Activated CD8-positive, alpha-beta memory T cell treated with anti-CD3 and anti-CD28 coated beads for 1 hour (primary cell): ENCODE results near the gene HELLS.
"Not testable (repeated sequence)": the region's sequence is repeated elsewhere in the genome, so short reads cannot be mapped to it uniquely, and the experiment has no call there.

ENCODE experiments used
- DNase-seq, 2 donors: peaks; one replicate each; pipeline ENCODE4 v3.0.0-alpha.2; 2020; ENCODE audit warnings: low read depth in 1 of 2; ENCODE audit errors: extremely low read depth in 1 of 2

Gene HELLS

DNA sequence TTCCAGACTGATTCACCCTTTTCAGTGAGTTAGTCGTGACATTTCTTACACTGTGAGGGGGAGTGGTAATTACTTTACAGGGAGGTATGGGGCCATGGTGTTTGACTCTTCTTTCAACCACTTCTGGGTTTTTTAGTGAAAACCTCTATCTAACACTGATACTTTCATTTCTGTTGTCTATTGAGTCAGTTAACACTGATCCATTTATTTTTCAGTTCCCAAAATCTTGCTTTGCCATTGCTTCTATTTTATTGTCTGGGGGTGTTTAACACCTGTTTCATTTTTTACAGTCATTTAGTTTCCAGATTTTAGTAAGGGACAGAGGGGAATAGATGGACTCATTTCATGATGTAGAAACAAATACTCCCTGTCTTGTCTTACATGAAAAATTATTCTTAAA lies 61.5 kb downstream of the HELLS start:
- DNase-seq: no peak

DNA sequence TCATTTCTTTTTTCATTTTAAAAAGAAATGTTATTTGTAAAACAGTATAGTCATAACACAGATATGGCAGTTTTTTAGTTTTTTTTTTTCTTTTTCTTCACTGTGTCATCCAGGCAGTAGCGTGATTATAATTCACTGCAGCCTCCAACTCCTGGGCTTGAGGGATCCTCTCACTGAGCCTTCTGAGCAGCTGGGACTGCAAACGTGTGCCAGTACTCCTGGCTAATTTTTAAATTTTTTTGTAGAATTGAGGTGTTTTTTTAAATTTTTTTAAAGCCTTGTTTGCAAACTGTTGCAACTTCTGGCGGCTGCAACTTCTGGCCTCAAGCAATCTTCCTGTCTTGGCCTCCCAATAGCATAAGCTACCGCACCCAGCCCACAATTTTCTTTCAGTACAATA lies 63.0 kb downstream of the HELLS start:
- DNase-seq: no peak

DNA sequence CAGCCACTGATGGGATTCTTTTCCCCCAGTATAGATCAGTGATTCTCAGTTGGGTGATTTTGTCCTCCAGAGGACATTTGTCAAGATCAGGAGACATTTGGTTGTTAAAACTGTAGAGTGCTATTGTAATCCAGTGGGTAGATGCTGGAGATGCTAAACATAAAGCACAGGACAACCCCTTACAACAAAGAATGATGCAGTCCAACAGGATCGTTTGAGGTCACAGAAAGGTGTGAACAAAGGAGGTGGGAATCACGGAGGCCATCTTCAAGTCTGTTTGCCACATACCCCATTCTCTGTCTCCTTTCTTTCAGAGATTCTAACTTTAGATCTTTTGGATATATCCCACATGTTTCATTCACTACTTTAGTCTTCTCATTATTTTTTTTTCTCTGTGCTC lies 69.0 kb downstream of the HELLS start:
- DNase-seq: no peak

DNA sequence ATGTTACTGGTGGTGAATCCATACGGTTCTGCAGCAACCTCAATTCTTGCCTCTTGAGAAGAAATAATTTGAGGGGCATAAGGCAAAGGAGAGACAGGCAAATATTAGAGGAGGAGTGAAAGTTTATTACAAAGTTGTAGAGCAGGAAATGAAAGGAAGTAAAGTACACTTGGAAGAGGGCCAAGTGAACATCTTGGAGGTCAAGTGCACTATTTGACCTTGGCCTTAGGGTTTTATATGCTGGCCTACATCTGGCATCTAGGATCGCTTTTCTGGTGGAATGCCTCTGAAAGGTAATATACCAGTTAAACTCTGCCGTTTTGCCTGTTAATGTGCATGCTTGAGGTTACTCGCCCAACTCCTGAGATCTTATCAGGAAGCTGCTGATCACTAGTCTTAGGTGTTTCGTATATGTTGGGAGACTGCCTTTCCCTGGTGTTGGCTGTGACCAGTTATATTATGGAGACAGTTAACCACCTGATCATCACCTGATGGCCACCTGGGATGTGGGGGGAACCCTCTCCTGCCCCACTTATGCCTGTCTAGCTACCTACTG lies 71.9 kb downstream of the HELLS start:
- no peak for DNase-seq

DNA sequence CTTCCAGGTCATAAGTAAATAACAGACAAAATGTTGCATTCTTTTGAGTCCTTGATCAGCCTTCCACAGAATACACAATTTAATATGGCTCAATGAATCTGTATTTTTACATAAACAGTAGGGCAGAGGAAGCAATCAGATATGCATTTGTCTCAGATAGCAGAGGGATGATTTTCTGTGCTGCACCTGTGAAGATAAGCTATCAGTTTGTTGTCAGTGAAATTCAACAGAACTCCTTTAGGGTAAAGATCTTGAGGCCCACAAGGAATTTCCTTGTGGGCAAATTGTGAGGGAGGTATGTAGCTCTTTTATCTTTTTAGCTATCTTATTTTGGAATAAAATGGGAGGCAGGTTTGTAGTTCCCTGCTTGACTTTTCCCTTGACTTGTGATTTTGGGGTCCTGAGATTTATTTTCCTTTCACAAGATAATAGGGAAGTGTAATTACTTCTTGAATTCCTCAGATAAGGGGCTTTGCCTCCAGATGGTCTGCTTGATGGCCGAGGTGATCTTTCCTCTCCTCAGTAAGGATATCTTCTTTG lies 77.1 kb downstream of the HELLS start:
- no peak for DNase-seq

DNA sequence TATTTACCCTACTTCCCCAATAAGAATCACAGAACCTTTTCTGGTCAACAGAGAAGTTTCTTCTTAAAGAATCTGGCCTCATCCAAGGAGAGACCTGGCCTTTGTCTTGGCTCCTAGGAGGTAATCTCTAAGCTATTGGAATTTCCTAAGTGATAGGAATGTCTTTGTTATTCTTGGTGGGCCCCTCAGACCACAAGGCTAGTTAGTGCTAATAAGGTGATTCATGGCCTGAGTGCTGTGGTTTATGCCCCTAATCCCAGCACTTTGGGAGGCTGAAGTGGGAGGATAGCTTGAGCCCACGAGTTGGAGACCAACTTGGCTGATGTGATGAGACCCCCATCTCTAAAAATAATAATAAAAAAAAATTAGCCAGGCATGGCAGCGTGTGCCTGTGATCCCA lies 78.0 kb downstream of the HELLS start:
- DNase-seq: no peak

DNA sequence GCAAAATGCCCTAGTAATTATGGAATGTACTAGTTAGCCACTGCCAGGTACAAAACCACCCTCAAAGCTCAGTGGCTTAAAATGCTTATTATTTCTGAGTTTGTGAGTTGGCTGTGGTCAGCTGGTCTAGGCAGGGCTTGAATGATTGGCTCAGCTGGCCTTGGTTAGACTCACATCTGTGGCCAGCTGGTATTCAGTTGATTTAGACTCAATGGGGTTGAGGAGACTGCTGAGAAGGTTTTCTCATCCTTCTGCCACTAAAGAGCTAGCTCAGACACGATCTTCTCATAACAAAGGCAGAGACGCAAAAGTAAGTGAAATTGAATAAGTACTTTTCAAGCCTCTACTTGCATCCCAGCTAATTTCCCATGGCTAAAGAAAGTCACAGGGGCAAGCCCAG lies 80.9 kb downstream of the HELLS start:
- no peak for DNase-seq

DNA sequence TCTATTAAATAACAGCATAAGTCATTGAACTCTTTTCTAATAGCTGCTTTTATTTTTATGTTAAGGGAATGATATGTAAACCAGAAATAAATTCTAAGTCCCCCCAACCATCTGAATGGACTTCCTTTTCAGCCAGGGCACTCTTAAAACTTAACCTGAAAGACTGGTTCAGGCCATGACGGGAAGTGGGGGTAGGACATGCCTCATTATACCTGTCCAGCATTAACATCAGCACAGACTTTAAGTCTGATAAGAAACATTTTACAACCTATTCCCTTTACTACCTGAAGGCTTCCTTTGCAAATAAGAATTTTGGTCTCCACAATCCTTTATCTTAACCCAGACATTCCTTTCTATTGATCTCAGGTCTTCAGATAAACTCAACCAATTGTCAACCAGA lies 81.9 kb downstream of the HELLS start:
- DNase-seq: no peak

DNA sequence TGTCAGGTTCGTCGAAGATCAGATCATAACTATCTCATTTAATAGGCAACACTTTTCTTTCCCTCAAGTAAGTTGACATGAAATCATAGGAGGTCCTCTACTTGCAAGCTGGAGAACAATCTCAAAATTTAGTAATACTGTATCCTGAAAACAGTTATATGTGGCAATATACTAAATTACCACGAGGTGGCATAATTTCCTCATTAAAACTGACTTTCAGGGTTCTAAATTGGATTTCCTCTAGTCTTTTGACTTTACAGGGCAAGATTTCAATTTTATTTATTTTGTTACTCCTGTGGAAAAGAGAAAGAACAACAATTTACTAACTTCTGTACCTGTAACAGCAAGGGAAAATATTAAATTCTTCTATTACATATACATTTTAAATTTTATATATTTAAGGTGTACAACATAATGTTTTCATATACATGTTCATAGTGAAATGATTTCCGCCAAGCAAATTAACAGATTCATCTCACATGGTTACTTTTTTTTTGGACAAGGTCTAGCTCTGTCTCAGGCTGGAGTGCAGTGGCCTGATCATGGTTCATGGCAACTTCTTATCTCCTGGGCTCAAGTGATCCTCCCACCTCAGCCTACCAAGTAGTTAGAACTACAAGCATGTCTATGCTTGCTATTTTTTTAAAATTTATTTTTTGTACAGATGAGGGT lies 84.6 kb downstream of the HELLS start:
- no peak for DNase-seq

DNA sequence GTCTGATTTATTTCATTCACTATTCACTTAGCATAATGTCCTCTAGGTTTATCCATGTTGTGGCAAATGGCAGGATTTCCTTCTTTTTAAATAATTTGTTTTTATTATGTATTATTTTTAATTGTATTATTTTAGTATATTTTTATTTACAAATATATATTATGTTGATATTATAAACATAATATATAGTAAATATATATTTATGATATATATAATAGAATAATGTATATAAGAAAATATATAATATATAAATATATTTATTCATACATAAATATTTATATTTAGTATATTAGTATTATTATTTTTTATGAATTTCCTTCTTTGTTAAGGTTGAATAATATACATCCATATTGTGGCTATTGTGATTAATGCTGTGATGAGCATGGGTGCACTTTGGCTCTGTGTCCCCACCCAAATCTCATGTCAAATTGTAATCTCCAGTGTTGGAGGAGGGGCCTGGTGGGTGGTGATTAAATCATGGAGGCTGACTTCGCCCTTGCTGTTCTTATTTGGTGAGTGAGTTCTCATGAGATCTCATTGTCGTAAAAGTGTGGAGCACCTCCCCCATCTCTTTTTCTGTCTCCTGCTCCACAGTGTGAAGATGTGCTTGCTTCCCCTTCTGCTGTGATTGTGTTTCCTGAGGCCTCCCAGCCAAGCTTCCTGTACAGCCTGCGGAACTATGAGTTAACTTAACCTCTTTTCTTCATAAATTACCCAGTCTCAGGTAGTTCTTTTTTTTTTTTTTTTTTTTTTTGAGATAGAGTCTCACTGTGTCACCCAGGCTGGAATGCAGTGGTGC lies 85.7 kb downstream of the HELLS start:
- DNase-seq: no peak

DNA sequence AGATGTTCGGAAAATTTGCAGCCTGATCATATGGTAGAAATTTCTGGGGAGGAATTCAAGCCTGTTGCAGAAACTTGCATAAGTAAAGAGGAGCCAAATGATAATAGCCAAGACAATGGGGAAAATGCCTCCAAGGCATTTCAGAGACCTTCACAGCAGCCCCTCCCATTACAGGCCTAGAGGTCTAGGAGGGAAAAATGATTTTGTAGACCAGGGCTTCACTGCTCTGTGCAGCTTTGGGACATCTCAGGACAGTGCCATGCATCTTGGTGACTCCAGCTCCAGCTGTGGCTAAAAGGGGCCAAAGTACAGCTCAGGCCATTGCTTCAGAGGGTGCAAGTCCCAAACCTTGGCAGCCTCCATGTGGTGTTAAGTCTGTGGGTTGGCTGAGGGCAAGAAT lies 87.4 kb downstream of the HELLS start:
- no peak for DNase-seq

DNA sequence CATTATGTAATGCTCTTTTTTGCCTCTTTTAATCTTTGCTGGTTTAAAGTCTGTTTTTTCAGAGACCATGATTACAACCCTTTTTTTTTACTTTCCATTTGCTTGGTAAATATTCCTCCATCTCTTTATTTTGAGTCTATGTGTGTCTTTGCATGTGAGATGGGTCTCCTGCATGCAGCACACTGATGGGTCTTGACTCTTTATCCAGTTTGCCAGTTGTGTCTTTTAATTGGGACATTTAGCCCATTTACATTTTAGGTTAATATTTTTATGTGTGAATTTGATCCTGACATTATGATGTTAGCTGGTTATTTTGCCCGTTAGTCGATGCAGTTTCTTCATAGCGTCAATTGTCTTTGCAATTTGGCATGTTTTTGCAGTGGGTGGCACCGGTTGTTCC lies 92.5 kb downstream of the HELLS start:
- not testable (repeated sequence) for DNase-seq

DNA sequence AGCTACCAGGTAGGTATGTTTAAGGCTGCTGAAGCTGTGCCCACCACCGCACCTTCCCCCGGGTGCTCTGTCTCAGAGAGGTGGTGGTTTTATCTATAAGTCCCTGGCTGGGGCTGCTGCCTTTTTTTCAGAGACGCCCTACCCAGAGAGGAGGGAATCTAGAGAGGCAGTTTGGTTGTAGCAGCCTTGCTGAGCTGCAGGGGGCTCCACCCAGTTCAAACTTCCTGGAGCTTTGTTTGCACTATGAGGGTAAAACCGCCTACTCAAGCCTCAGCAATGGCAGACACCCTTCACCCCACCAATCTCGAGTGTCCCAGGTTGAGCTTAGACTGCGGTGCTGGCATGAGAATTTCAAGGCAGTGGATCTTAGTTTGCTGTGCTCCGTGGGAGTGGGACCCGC lies 94.3 kb downstream of the HELLS start:
- no peak for DNase-seq

DNA sequence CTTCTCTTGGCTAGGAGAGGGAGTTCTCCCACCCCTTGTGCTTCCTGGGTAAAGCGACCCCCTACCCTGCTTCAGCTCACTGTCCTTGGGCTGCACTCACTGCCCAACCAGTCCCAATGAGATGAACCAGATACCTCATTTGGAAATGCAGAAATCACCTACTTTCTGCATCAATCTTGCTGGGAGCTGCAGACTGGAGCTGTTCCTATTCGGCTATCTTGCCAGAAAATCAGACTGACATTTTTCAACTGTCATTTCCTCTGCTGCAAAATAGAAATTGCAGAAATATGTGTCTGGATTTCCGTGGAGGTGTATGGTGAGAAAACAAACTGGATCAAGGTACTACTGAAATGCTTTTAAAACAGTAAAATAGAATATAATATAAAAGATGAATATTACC lies 95.0 kb downstream of the HELLS start:
- DNase-seq: no peak

DNA sequence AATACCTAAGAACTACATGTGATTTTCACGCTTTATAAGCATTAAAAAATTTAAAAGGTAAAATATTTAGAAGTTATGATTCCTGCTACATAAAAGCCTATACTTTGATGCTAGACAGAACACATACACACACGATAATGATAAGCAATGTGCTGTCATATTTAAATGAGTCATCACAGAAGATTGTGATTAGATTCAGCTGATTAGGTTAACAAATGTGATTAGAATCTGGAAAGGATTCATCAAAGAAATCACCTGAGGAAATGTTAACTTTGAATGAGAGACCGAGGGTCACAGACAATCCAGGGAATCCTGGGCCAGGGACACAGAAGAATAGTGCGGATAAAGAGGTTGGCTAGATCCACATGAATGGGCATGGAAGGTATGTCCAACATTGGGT lies 95.9 kb downstream of the HELLS start:
- no peak for DNase-seq

DNA sequence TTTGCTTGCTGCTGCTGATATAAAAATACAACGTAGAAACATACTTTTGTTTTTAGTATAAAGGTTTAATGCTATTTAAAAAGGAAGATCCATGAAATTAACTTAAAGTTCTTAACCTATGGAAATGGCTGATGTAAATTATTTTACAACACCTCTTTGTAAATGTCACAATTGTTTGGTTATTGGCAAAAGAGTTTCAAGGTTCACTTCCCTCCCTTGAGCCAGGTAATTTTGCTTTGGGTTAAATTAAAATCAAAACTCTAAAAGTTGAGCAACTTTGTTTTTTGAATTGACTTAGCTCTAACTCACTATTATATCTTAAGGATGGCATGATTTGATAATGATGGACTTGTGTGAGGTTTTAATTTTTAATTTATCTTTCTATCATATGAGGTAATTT lies 98.8 kb downstream of the HELLS start:
- DNase-seq: no peak

DNA sequence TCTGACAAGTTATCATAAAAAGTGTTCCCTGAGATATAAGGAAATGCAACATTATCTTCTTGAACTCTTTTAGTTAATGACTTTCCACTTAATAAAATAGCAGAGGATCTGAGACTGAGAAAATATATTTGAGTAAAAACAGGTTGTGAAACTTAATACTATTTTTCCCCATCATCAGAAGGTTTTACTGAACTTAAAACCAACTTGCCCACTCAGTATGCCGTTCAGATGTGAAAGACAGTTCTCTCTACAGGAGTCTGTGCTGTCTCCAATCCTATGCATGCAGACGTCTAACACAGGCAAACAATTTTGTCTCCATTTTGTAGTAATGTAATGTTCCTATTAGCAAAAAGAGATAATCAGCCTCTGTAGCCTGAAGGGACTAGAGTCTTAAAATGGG lies 99.7 kb downstream of the HELLS start:
- DNase-seq: no peak
